ENCODE data around the gene NEU4.

GRCh38 chr2:241850544-241851324 lies 41.7 kb downstream of the NEU4 start:
- TF ChIP-seq CTCF (IDR thresholded peaks at IDR 0.05) (no peak), POLR2AphosphoS5 (IDR thresholded peaks at IDR 0.05; ENCODE audit: low read depth, low read length) (no peak), REST (IDR thresholded peaks at IDR 0.05; ENCODE audit: insufficient read depth in 1 of 2, low read depth in 2 of 2, low read length in 1 of 2) (no peak), SIN3A (IDR thresholded peaks at IDR 0.05; ENCODE audit: borderline replicate concordance, insufficient read depth, low read depth, low read length) (no peak)

Data from Panc1 (cell line).